ENCODE results near the gene CD96.

- no peak for TF ChIP-seq POLR2A (IDR thresholded peaks at IDR 0.05; ENCODE audit: low read length)
- no peak for TF ChIP-seq GATA1 (IDR thresholded peaks at IDR 0.05; ENCODE audit: low read depth, low read length)
These were observed 2.4 kb upstream of the CD96 start for GRCh38 chr3:111539351-111540331.
